CD14-positive monocyte (primary cell): Measurements from ENCODE around the gene MICU1. TPM values are rescaled to one million over a fixed set of nuclear protein-coding genes. Genes with fewer than 3 reads are reported as not detected.

Experiments
- DNase-seq, 3 donors: peaks; one replicate each; pipeline ENCODE4 v3.0.0-alpha.2; 2011 to 2022
- H2AFZ ChIP-seq: 2 replicates; pipeline ENCODE4 v1.6.0; 2012; ENCODE audit warnings: mild to moderate bottlenecking, low read depth, low read length, inconsistent platforms; ENCODE audit not compliant: insufficient read depth, poor library complexity, severe bottlenecking
- H3K27ac ChIP-seq, 2 donors: 1 replicate in 1 of 2; 2 replicates in 1 of 2; pipeline ENCODE4 v1.5.1; 2012 to 2013; ENCODE audit warnings: low read length in 2 of 2, control low read depth in 1 of 2, inconsistent platforms in 1 of 2, low read depth in 1 of 2, mild to moderate bottlenecking in 1 of 2
- H3K27me3 ChIP-seq, 2 donors: one replicate each; pipeline versions ENCODE4 v1.6.0 to v1.6.1; 2011 to 2013; ENCODE audit warnings: low read length in 2 of 2; ENCODE audit not compliant: control insufficient read depth in 2 of 2, insufficient read depth in 2 of 2
- H3K36me3 ChIP-seq, 2 donors: replicated peaks in 1 of 2; 1 replicate in 1 of 2; 2 replicates in 1 of 2; pipeline versions ENCODE4 v1.5.1 to v1.6.1; 2012 to 2013; ENCODE audit warnings: low read length in 2 of 2, control low read depth in 1 of 2, inconsistent platforms in 1 of 2, mild to moderate bottlenecking in 1 of 2; ENCODE audit not compliant: insufficient read depth in 2 of 2, control insufficient read depth in 1 of 2
- H3K4me1 ChIP-seq, 2 donors: 1 replicate in 1 of 2; 2 replicates in 1 of 2; pipeline versions ENCODE4 v1.5.1 to v1.6.1; 2012 to 2013; ENCODE audit warnings: low read length in 2 of 2, control low read depth in 1 of 2, inconsistent platforms in 1 of 2, mild to moderate bottlenecking in 1 of 2, moderate library complexity in 1 of 2; ENCODE audit not compliant: insufficient read depth in 2 of 2, control insufficient read depth in 1 of 2
- H3K4me2 ChIP-seq: replicated peaks from 2 replicates; pipeline ENCODE3; 2012; ENCODE audit warnings: low read length, moderate library complexity, mild to moderate bottlenecking; ENCODE audit not compliant: poor library complexity, severe bottlenecking; ENCODE audit errors: extremely low read depth
- H3K4me3 ChIP-seq, 3 experiments: fragments of 200-600 bp in 1 of 3; sonication (generic) in 1 of 3; replicated peaks in 1 of 3; 1 replicate in 2 of 3; 2 replicates in 1 of 3; pipeline ENCODE4 v1.5.1; 2011 to 2013; ENCODE audit warnings: low read length in 3 of 3, mild to moderate bottlenecking in 3 of 3, control low read depth in 2 of 3, low read depth in 2 of 3, inconsistent platforms in 1 of 3, moderate library complexity in 1 of 3
- H3K79me2 ChIP-seq: 2 replicates; pipeline ENCODE4 v1.6.0; 2012; ENCODE audit warnings: mild to moderate bottlenecking, control low read depth, inconsistent platforms, low read length, moderate library complexity; ENCODE audit not compliant: insufficient read depth
- H3K9ac ChIP-seq: 2 replicates; pipeline ENCODE4 v1.6.0; 2017; ENCODE audit warnings: low read length, mild to moderate bottlenecking; ENCODE audit not compliant: insufficient read depth, poor library complexity, severe bottlenecking
- H3K9me3 ChIP-seq, 2 donors: replicated peaks in 1 of 2; 1 replicate in 1 of 2; 2 replicates in 1 of 2; pipeline versions ENCODE4 v1.5.1 to v1.6.1; 2012 to 2013; ENCODE audit warnings: low read length in 2 of 2, control low read depth in 1 of 2; ENCODE audit not compliant: control insufficient read depth in 1 of 2, insufficient read depth in 1 of 2
- H4K20me1 ChIP-seq: 2 replicates; pipeline ENCODE4 v1.6.0; 2012; ENCODE audit warnings: mild to moderate bottlenecking, low read length, control low read depth, moderate library complexity; ENCODE audit not compliant: insufficient read depth
- H3K27ac Mint-ChIP-seq, 7 donors: one replicate each; pipeline ENCODE4 v1.8.0; 2020; ENCODE audit warnings: mild to moderate bottlenecking in 7 of 7, mixed read lengths in 7 of 7, moderate library complexity in 6 of 7, inconsistent platforms in 2 of 7
- H3K27me3 Mint-ChIP-seq, 3 donors: one replicate each; pipeline ENCODE4 v1.8.0; 2021 to 2022; ENCODE audit warnings: low read depth in 3 of 3, mild to moderate bottlenecking in 3 of 3, mixed read lengths in 3 of 3, moderate library complexity in 3 of 3, inconsistent platforms in 1 of 3
- H3K36me3 Mint-ChIP-seq, 2 donors: one replicate each; pipeline ENCODE4 v1.8.0; 2020; ENCODE audit warnings: mixed read lengths in 2 of 2, inconsistent platforms in 1 of 2, mild to moderate bottlenecking in 1 of 2
- H3K4me1 Mint-ChIP-seq: one replicate; pipeline ENCODE4 v1.8.0; 2020; ENCODE audit warnings: mild to moderate bottlenecking, mixed read lengths
- H3K4me3 Mint-ChIP-seq, 2 donors: one replicate each; pipeline ENCODE4 v1.8.0; 2020; ENCODE audit warnings: mild to moderate bottlenecking in 2 of 2, mixed read lengths in 2 of 2, moderate library complexity in 1 of 2
- H3K9me3 Mint-ChIP-seq, 7 donors: one replicate each; pipeline ENCODE4 v1.8.0; 2020 to 2022; ENCODE audit warnings: mixed read lengths in 7 of 7, mild to moderate bottlenecking in 6 of 7, moderate library complexity in 6 of 7, inconsistent platforms in 2 of 7
- WGBS: methylation state at CpG from one replicate; pipeline ENCODE4 v1.1.5; 2013; ENCODE audit warnings: missing lambda C conversion rate; ENCODE audit not compliant: insufficient coverage; 5-methylcytosine and 5-hydroxymethylcytosine counted together
- intact Hi-C, 2 donors: fragments of 100-400 bp; cut with micrococcal nuclease; formaldehyde crosslinking; loops; one replicate each; pipeline versions ENCODE4 v1.15.0 to v1.15.1; 2023
- polyA plus RNA-seq, 3 donors: library from polyadenylated mRNA; depleted of rRNA in 1 of 3; unstranded in 2 of 3; stranded (reverse) in 1 of 3; fragments of 300-500 nt in 2 of 3; fragments of >200 nt in 1 of 3; fragmentation: Illumina TruSeq in 2 of 3; gene quantifications; 1 replicate in 2 of 3; 2 replicates in 1 of 3; pipeline ENCODE4 v1.2.3, GENCODE V29; 2012 to 2021
- TF ChIP-seq, protein P1 (sequence below): fragments of 200-600 bp; IDR thresholded peaks from one replicate; pipeline ENCODE4 v1.8.0; 2022; ENCODE audit warnings: antibody characterized with exemption, mild to moderate bottlenecking

Gene MICU1
- polyA plus RNA-seq, 3 donors: 51.1 to 76.4 (median 51.7) TPM

DNA sequence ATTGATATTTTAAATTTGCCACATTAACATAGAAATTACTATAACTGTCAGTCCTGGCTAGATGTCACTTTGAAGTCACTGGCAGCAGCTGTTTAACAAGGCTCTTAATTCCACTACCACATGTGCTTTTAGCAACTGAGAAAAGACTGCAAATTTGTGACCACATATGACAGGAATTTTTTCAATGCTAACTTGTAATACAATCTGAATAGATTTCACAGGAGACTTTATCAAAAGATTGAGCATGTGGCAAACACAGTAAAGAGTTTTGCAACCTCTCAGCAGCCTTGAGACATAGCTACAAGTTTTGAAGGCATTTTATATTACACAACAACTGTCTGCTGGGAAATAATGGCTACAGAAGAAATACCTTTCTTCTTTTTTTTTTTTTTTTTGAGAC lies 73.0 kb downstream of the MICU1 start:
- Histone ChIP-seq H3K27ac (peak overlapping the region; percentile 65 to 72), H3K4me2 (no peak overlapping the region), H3K27me3 (no peaks in the 10 kb centered on the region), H3K4me1 (peaks cover 12 to 16% of the 10 kb centered on the region in 2 donors), H4K20me1 (no peaks in the 10 kb centered on the region), H3K36me3 (peaks cover 26 to 52% of the 10 kb centered on the region in 2 donors), H2AFZ (peak overlapping the region; percentile 55), H3K9ac (no peak overlapping the region), H3K9me3 (no peaks in the 10 kb centered on the region), H3K79me2 (peaks cover 5% of the 10 kb centered on the region), H3K4me3 (no peak overlapping the region)
- peak; percentile 54 to 86 (median 65) for DNase-seq
- Mint-ChIP-seq H3K9me3 (peaks cover 0 to 2% (median 0%) of the 10 kb centered on the region in 7 donors), H3K27me3 (no peaks in the 10 kb centered on the region), H3K27ac (peak overlapping the region; percentile 73 to 89 (median 87)), H3K4me1 (peaks cover 25% of the 10 kb centered on the region), H3K36me3 (peaks cover 36 to 51% of the 10 kb centered on the region in 2 donors), H3K4me3 (no peak overlapping the region)
- intact Hi-C loops: loop anchor here in 1 of 2 donors (10.0 kb wide), 1 partner anchor 168 kb away; no protein-coding TSS in a partner anchor
- TF ChIP-seq, protein P1, sequence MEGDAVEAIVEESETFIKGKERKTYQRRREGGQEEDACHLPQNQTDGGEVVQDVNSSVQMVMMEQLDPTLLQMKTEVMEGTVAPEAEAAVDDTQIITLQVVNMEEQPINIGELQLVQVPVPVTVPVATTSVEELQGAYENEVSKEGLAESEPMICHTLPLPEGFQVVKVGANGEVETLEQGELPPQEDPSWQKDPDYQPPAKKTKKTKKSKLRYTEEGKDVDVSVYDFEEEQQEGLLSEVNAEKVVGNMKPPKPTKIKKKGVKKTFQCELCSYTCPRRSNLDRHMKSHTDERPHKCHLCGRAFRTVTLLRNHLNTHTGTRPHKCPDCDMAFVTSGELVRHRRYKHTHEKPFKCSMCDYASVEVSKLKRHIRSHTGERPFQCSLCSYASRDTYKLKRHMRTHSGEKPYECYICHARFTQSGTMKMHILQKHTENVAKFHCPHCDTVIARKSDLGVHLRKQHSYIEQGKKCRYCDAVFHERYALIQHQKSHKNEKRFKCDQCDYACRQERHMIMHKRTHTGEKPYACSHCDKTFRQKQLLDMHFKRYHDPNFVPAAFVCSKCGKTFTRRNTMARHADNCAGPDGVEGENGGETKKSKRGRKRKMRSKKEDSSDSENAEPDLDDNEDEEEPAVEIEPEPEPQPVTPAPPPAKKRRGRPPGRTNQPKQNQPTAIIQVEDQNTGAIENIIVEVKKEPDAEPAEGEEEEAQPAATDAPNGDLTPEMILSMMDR: no peak

DNA sequence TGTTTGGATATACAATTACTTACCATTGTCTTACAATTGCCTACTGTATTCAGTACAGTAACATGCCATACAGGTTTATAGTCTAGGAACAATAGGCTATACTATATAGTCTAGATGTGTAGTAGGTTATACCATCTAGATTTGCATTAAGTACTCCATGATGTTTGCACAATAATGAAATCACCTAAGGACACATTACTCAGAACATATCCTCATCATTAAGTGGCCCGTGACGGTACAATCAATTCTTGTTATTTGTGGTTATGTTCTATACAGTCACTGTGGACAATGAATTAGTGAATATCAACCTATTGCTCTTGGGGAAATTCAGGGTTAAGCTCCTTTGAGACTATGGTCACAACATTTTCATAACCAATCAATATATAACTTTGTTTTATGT lies 75.6 kb downstream of the MICU1 start:
- no peaks in the 10 kb centered on the region for H3K9me3 ChIP-seq
- no peak overlapping the region for H3K4me2 ChIP-seq
- H3K9ac ChIP-seq: no peak overlapping the region
- H3K79me2 ChIP-seq: peaks cover 5% of the 10 kb centered on the region
- H3K27ac ChIP-seq: peak overlapping the region in 1 of 2 donors; percentile 1
- DNase-seq: no peak
- peaks cover 0 to 5% (median 0%) of the 10 kb centered on the region in 7 donors for H3K9me3 Mint-ChIP-seq
- intact Hi-C loops: loop anchor here in 1 of 2 donors (10.0 kb wide), 1 partner anchor 165 kb away; no protein-coding TSS in a partner anchor
- no peak overlapping the region for H3K4me3 ChIP-seq
- no peaks in the 10 kb centered on the region for H4K20me1 ChIP-seq
- no CpG with 5 or more reads among the region's 2 CpGs for WGBS
- H3K4me1 Mint-ChIP-seq: peaks cover 23% of the 10 kb centered on the region
- TF ChIP-seq, protein P1: no peak
- peaks cover 12 to 16% of the 10 kb centered on the region in 2 donors for H3K4me1 ChIP-seq
- peaks cover 43 to 55% of the 10 kb centered on the region in 2 donors for H3K36me3 Mint-ChIP-seq
- peaks cover 27 to 51% of the 10 kb centered on the region in 2 donors for H3K36me3 ChIP-seq
- no peak overlapping the region for H3K4me3 Mint-ChIP-seq
- H3K27ac Mint-ChIP-seq: no peak overlapping the region
- no peaks in the 10 kb centered on the region for H3K27me3 ChIP-seq
- no peak overlapping the region for H2AFZ ChIP-seq
- no peaks in the 10 kb centered on the region for H3K27me3 Mint-ChIP-seq
